Jurkat, Clone E6-1 (cell line): ENCODE data around the gene MTCL1.

Experiments
- DNase-seq: peaks from one replicate; pipeline ENCODE4 v3.0.0-alpha.2; 2011; ENCODE audit warnings: low read depth, low spot score
- H3K4me3 ChIP-seq: 2 replicates; pipeline ENCODE4 v1.5.1; 2011; ENCODE audit warnings: mild to moderate bottlenecking, low read length, control low read depth, moderate library complexity

Gene MTCL1

GRCh38 chr18:8685141-8685913, 20.0 kb upstream of the MTCL1 start:
- no peak overlapping the region for H3K4me3 ChIP-seq
- no peak for DNase-seq

DNA sequence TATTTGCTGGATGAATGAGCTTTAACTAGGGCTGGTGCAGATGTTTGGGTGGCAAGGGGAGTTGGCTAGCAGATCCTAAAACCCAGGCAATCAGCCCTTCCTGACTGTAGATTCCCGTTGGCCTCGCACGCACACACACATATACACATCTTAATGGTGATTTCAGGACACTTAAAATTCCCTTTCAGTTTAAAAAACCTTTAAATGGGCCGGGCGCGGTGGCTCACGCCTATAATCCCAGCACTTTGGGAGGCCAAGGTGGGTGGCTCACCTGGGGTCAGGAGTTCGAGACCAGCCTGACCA, 19.5 kb upstream of the MTCL1 start:
- no peak overlapping the region for H3K4me3 ChIP-seq

GRCh38 chr18:8686611-8687010, 18.7 kb upstream of the MTCL1 start:
- no peak for DNase-seq

More for the DNA sequence above, 19.5 kb upstream of the MTCL1 start:
- no peak for DNase-seq

GRCh38 chr18:8688216-8688800, 17.0 kb upstream of the MTCL1 start:
- no peak overlapping the region for H3K4me3 ChIP-seq
- no peak for DNase-seq

More at GRCh38 chr18:8686611-8687010, 18.7 kb upstream of the MTCL1 start:
- no peak overlapping the region for H3K4me3 ChIP-seq

GRCh38 chr18:8688816-8689215, 16.5 kb upstream of the MTCL1 start:
- no peak for DNase-seq
- no peak overlapping the region for H3K4me3 ChIP-seq

DNA sequence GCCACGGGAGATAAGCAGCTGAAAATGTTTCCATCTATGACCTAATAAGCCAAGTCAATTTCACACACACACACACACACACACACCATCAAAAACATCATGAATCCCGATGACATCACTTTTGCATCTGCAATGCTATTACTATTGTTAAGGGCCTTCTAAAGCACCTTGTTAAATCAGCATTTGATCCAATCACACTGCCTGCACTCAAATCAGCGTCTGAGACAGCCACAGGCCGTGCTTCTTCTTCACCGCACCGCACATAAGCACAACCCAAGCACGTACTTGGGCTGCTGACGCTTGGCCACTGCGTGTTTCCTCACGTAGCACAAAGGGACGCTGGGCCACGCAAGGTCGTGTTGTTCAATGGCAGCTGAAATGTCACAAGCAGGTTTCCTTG, 15.8 kb upstream of the MTCL1 start:
- no peak overlapping the region for H3K4me3 ChIP-seq

GRCh38 chr18:8694891-8695290, 10.5 kb upstream of the MTCL1 start:
- DNase-seq, result no peak
- H3K4me3 ChIP-seq, result no peak overlapping the region

More for the DNA sequence above, 15.8 kb upstream of the MTCL1 start:
- no peak for DNase-seq

DNA sequence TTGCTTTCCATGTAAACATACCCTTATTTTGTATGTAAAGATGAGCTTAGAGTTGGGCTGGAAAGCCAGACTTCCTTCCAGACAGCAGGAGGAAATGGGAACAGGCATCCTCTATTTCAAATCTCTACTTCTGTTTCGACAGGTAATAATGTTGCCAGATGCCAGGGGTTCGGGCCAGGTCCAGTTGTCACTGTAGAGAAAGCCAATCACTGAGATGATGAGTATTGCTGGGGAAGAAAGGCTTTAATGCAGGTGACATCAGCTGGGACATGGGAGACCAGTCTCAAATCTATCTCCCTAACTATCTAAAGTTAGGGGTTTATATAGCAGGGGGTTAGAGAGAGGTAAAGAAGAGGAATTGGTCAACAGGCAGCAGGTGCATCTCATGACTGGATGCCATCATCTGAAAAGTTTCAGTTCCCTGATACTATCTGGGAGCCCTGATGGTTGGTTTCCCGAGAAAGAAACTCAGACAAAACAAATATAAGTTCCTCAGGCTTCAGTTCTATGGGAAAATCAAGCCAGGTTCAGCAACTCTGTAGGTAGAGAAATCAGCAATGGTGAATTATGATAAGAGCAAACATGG, 9.3 kb upstream of the MTCL1 start:
- no peak for DNase-seq
- no peak overlapping the region for H3K4me3 ChIP-seq

DNA sequence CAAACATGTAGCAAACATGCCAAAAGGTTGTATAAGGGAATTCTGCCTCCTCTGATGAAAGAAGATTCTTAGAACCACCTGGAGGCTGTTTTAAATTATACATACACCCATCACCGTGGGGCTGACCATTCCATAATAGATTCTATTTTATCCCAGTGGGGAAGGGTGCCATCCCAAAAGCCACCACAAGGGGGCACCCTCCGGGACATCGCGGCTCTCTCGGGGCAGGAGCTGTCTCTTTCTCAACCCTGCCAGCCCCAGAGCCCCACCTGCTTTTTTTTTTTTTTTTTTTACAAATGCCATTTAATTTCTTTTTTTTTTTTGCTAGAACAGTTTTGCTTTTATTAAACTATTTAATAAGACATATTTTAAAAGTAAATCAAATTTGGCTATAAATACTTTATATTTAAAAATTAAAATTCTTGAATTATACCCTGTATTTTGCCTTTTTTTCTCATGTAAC, 8.6 kb upstream of the MTCL1 start:
- peak; percentile 51 for DNase-seq
- H3K4me3 ChIP-seq, result no peak overlapping the region

GRCh38 chr18:8699126-8699525, 6.2 kb upstream of the MTCL1 start:
- no peak overlapping the region for H3K4me3 ChIP-seq
- no peak for DNase-seq

GRCh38 chr18:8699948-8700347, 5.4 kb upstream of the MTCL1 start:
- no peak overlapping the region for H3K4me3 ChIP-seq
- DNase-seq, result no peak

DNA sequence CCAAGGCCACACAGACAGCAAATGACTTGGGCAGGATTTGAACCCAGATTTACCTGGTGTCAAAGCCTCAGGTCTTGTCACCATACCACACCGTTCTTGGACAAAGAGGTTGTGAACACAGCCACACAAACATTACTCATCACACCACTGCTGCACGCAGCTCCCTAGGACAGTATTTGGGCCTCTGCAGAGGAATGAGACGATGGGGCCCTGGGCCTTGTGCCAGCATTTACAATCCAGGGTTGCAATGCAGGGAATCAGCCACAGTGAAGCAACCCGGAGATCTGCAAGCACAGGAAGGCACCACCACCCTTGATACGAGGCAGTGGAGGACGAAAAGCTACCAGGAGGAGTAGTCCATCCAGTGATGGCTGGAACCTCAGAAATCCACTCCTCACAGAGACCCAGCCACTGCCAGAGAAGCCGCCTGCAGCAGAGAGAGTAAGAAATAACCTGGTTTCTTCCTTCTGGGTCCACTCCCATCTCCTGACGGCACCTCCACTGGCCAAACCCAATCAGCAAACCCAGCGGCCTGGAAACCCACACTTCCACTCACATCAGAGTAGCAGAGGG, 3.7 kb upstream of the MTCL1 start:
- no peak for DNase-seq
- H3K4me3 ChIP-seq, result no peak overlapping the region

GRCh38 chr18:8702668-8703067, 2.7 kb upstream of the MTCL1 start:
- DNase-seq, result no peak
- H3K4me3 ChIP-seq, result no peak overlapping the region

DNA sequence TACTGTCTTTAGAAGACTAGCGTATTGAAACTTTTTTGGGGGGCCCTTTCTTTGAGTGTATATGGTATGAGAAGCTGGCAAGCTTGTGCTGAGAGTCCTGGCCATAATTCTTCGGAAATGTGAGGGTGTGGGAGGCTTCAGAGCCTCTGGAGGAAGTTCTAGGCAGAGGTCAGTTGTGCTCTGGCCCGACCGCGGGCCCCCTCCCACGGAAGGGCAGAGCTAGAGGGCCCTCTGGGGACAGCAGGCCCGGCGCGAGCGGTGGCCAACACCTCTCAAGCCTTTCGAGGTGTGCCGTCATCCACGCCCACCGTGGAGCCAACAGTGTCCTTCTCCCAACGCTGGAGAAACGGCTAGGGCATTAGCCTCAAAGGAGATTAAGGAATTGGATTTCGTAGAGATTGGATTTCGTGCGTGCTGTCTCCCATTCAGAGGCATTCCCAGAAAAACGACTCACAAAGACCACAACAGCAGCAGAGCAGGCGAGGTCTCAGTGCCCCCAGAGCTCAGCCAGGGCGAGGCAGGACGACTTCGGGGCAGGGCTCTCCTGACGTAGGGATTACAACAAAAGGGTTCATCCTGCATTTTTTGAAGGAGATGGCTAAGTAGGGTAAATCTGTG, 2.2 kb upstream of the MTCL1 start:
- H3K4me3 ChIP-seq, result no peak overlapping the region
- no peak for DNase-seq

- no peak for DNase-seq
- H3K4me3 ChIP-seq, result no peak overlapping the region
These were observed 1.5 kb upstream of the MTCL1 start for GRCh38 chr18:8703781-8704301.

- DNase-seq, result peak; percentile 69
- peak overlapping the region; percentile 55 for H3K4me3 ChIP-seq
These were observed 757 bp upstream of the MTCL1 start for GRCh38 chr18:8704361-8705237.

DNA sequence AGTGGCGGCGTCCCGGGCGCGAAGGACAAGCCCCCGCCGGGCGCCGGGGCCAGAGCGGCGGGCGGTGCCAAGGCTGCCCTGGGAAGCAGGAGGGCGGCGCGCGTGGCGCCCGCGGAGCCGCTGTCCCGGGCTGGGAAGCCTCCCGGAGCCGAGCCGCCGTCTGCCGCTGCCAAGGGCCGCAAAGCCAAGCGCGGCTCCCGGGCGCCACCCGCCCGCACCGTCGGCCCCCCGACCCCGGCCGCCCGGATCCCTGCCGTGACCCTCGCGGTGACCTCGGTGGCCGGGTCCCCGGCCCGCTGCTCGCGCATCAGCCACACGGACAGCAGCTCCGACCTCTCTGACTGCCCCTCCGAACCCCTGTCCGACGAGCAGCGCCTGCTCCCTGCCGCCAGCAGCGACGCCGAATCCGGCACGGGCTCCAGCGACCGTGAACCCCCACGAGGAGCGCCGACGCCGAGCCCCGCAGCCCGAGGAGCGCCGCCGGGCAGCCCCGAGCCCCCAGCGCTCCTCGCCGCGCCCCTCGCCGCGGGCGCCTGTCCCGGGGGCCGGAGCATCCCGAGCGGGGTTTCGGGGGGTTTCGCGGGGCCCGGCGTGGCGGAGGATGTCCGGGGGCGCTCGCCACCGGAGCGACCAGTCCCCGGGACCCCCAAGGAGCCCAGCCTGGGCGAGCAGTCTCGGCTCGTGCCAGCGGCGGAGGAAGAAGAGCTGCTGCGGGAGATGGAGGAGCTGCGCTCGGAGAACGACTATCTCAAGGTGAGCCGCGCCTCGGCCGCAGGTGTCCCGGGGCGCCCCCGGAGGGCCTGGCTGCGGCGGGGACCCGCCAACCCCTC, 820 bp downstream of the MTCL1 start:
- no peak for DNase-seq
- peak overlapping the region; percentile 50 for H3K4me3 ChIP-seq
